Esophagus squamous epithelium (tissue), 5 donors: ENCODE data around the gene FLNB. TPM values are rescaled to one million over a fixed set of nuclear protein-coding genes. Genes with fewer than 3 reads are reported as not detected.
A peak's percentile ranks its signal among the peaks of the same experiment; 100 is the strongest.

ENCODE experiments used
- DNase-seq: peaks from one replicate; lab custom pipeline; 2025; lab: John Stamatoyannopoulos, UW
- H3K27ac ChIP-seq, 4 donors: fragments of 200-600 bp; sonication (generic); one replicate each; pipeline ENCODE4 v1.5.1; 2016 to 2019; ENCODE audit warnings: mild to moderate bottlenecking in 1 of 4
- H3K27me3 ChIP-seq, 4 donors: fragments of 200-600 bp; sonication (generic); 1 replicate in 3 of 4; 2 replicates in 1 of 4; pipeline versions ENCODE4 v1.5.1 to v1.6.0; 2017 to 2021; ENCODE audit warnings: antibody characterized with exemption in 1 of 4
- H3K36me3 ChIP-seq, 3 donors: fragments of 200-600 bp; sonication (generic); one replicate each; pipeline ENCODE4 v1.5.1; 2016 to 2019
- H3K4me1 ChIP-seq, 3 donors: fragments of 200-600 bp; sonication (generic); one replicate each; pipeline ENCODE4 v1.5.1; 2017 to 2019
- H3K4me3 ChIP-seq, 4 donors: fragments of 200-600 bp; sonication (generic); 1 replicate in 3 of 4; 2 replicates in 1 of 4; pipeline ENCODE4 v1.5.1; 2016 to 2019; ENCODE audit warnings: mild to moderate bottlenecking in 2 of 4, moderate library complexity in 1 of 4
- H3K9me3 ChIP-seq, 3 donors: fragments of 200-600 bp; sonication (generic); one replicate each; pipeline ENCODE4 v1.5.1; 2016 to 2019
- POLR2A ChIP-seq, 4 donors: fragments of 450-650 bp; IDR thresholded peaks; one replicate each; pipeline ENCODE4 v1.6.1; 2017; ENCODE audit warnings: antibody characterized with exemption in 4 of 4, mild to moderate bottlenecking in 4 of 4, moderate library complexity in 3 of 4
- WGBS, 2 donors: methylation state at CpG; one replicate each; pipeline ENCODE4 v1.1.5; 2018; 5-methylcytosine and 5-hydroxymethylcytosine counted together
- intact Hi-C: fragments of 100-400 bp; cut with DNase I; formaldehyde crosslinking; loops from one replicate; pipeline ENCODE4 v1.15.0; 2022
- total RNA-seq, 4 donors: library from RNA; depleted of rRNA; stranded (reverse); fragments of >200 nt; gene quantifications; one replicate each; pipeline ENCODE4 v1.1.0, GENCODE V29; 2016
- TF ChIP-seq, protein P1 (sequence below), 6 experiments: fragments of 450-650 bp in 4 of 6; fragments of 200-600 bp in 2 of 6; sonication (generic) in 2 of 6; IDR thresholded peaks; one replicate each; pipeline ENCODE4 v1.5.1; 2016 to 2019; ENCODE audit warnings: antibody characterized with exemption in 6 of 6, mild to moderate bottlenecking in 4 of 6, moderate library complexity in 4 of 6
- donor health status: DM: yes; HTN: yes; CAD: no.

FLNB gene
- total RNA-seq, 4 donors from 2014 or later: 65.4 to 77.0 (median 71.5) TPM

DNA sequence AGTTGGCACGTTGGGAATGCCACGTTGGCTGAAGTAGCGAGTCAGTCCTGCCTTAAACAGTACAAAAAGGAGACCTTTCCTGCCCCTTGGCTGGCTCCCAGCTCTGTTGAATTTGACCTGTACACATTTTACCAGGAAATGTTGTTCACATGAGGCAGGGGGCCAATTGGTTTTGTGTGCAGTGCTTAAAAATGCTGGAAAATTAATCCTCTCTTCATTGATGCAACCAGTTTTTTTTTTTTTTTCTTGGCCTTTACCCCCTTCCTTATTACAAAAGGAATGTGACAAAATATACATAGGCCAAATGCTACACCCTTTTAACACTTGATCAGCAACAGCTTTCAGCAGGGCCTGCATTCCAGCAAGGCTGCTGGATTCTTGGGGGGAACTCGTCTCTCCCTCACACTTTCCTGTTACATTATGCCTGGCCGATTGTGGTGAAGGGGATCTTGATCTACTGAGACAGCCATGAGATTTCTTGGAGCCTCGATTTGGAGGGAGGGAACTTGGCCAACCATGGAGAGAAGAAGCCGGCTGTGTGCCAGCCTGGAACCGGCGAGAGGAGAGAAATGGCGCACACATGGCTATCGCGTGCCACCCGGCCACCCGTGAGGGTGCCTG is 109.4 kb downstream of the FLNB start:
- TF ChIP-seq, protein P1, sequence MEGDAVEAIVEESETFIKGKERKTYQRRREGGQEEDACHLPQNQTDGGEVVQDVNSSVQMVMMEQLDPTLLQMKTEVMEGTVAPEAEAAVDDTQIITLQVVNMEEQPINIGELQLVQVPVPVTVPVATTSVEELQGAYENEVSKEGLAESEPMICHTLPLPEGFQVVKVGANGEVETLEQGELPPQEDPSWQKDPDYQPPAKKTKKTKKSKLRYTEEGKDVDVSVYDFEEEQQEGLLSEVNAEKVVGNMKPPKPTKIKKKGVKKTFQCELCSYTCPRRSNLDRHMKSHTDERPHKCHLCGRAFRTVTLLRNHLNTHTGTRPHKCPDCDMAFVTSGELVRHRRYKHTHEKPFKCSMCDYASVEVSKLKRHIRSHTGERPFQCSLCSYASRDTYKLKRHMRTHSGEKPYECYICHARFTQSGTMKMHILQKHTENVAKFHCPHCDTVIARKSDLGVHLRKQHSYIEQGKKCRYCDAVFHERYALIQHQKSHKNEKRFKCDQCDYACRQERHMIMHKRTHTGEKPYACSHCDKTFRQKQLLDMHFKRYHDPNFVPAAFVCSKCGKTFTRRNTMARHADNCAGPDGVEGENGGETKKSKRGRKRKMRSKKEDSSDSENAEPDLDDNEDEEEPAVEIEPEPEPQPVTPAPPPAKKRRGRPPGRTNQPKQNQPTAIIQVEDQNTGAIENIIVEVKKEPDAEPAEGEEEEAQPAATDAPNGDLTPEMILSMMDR (IDR thresholded peaks at IDR 0.05): no peak
- no peak for TF ChIP-seq POLR2A (IDR thresholded peaks at IDR 0.05)
- H3K27ac ChIP-seq: peak overlapping the region; percentile 27 to 75 (median 68)
- intact Hi-C loops: no loop called here
- WGBS, 2 donors: 61 to 68% methylated on average over 14 of the region's 14 CpGs
- DNase-seq: no peak
- H3K36me3 ChIP-seq: peaks cover 8 to 86% (median 9%) of the 10 kb centered on the region in 3 donors
- peaks cover 9 to 59% (median 35%) of the 10 kb centered on the region in 3 donors for H3K4me1 ChIP-seq
- H3K9me3 ChIP-seq: no peaks in the 10 kb centered on the region
- no peaks in the 10 kb centered on the region for H3K27me3 ChIP-seq
- no peak overlapping the region for H3K4me3 ChIP-seq

DNA sequence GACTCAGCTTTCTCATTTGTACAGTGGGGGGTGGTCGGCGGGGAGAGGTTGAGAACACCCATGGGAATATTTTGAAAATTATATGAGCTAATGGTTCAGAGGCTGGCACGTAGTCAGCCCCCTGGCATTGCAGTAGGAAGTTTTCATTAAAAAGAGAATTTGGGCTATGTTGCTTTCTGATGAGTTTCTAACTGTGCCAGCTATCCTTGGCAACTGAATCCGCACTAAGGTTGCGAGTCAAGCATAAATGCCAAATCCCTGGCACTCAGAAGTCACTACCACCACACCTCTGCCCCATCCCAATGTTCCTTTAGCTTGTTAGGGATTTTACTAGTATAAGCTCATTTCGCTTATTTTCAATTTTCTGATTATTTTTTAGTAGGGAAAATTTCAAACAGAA is 111.0 kb downstream of the FLNB start:
- H3K4me1 ChIP-seq: peaks cover 9 to 58% (median 35%) of the 10 kb centered on the region in 3 donors
- peaks cover 12 to 86% (median 13%) of the 10 kb centered on the region in 3 donors for H3K36me3 ChIP-seq
- H3K4me3 ChIP-seq: no peak overlapping the region
- no peak for DNase-seq
- 73 to 78% methylated on average over 6 of the region's 6 CpGs for WGBS, 2 donors
- no peaks in the 10 kb centered on the region for H3K27me3 ChIP-seq
- H3K27ac ChIP-seq: peak overlapping the region in 3 of 4 donors; percentile 67 to 75 (median 68)
- TF ChIP-seq, protein P1 (IDR thresholded peaks at IDR 0.05): no peak
- TF ChIP-seq POLR2A (IDR thresholded peaks at IDR 0.05): no peak
- intact Hi-C loops: no loop called here
- no peaks in the 10 kb centered on the region for H3K9me3 ChIP-seq

DNA sequence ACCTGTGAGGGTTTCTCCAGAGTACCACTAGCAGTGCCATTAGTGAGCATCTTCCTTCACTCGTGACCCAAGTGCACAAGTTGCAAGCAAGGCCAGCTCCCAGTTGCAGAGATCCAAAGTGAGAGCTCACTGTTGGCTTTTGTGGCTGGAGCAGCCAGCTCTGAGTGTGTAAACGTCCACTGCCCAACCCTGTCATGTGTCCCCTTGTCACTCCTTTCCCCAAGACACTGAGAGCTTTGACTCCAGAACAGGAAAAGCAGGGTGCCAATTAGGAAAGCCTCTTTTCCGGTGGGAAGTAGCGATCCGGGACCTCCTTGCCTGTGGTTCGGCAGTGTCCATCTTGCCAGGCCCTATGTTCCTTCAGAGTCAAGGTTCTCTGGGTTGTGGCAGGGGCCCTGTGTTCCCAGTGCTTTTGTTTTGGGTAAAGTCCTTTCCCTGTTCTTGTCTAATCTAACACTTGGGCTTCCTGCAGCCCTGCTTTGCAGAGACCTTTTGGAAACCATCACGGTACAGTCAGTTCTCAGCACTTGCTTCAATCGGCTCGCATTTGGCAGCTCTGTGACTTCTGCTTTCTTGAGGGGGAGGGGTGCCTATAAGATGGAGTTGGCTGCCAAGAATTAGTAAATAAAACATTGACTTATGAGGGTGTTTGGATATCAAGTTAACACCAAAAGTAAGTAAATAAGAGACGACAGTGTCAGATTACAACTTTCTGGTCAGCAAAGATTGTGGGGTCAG is 112.0 kb downstream of the FLNB start:
- intact Hi-C loops: no loop called here
- H3K27me3 ChIP-seq: no peaks in the 10 kb centered on the region
- H3K27ac ChIP-seq: peak overlapping the region; percentile 19 to 75 (median 64)
- TF ChIP-seq POLR2A (IDR thresholded peaks at IDR 0.05): no peak
- TF ChIP-seq, protein P1 (IDR thresholded peaks at IDR 0.05): no peak
- peaks cover 13 to 86% (median 23%) of the 10 kb centered on the region in 3 donors for H3K36me3 ChIP-seq
- H3K4me3 ChIP-seq: no peak overlapping the region
- no peak for DNase-seq
- H3K9me3 ChIP-seq: no peaks in the 10 kb centered on the region
- peaks cover 9 to 58% (median 35%) of the 10 kb centered on the region in 3 donors for H3K4me1 ChIP-seq
- 58 to 60% methylated on average over 9 to 10 of the region's 10 CpGs for WGBS, 2 donors

DNA sequence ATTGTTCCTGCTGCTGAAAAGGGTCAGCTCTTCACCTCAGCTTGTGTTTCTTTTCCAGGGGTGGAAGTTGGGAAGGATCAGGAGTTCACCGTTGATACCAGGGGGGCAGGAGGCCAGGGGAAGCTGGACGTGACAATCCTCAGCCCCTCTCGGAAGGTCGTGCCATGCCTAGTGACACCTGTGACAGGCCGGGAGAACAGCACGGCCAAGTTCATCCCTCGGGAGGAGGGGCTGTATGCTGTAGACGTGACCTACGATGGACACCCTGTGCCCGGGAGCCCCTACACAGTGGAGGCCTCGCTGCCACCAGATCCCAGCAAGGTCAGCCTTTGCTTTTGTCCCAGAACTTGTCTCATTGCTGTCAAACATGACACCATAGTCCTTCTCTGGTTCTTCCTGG is 113.0 kb downstream of the FLNB start:
- H3K27ac ChIP-seq: peak overlapping the region in 2 of 4 donors; percentile 67 to 75
- H3K36me3 ChIP-seq: peaks cover 13 to 90% (median 31%) of the 10 kb centered on the region in 3 donors
- no peak overlapping the region for H3K4me3 ChIP-seq
- DNase-seq: no peak
- intact Hi-C loops: no loop called here
- no peaks in the 10 kb centered on the region for H3K9me3 ChIP-seq
- peaks cover 9 to 49% (median 32%) of the 10 kb centered on the region in 3 donors for H3K4me1 ChIP-seq
- no peaks in the 10 kb centered on the region for H3K27me3 ChIP-seq
- TF ChIP-seq, protein P1 (IDR thresholded peaks at IDR 0.05): no peak
- TF ChIP-seq POLR2A (IDR thresholded peaks at IDR 0.05): no peak
- 94 to 100% methylated on average over 1 to 8 of the region's 11 CpGs for WGBS, 2 donors
